Upper lobe of left lung (tissue), 4 donors: ENCODE results near the gene LRRC18.

Source experiments
- EP300 ChIP-seq, 4 donors: sonication (generic); formaldehyde crosslinking; IDR thresholded peaks; one replicate each; pipeline ENCODE4 v1.5.1; 2017; ENCODE audit warnings: antibody characterized with exemption in 4 of 4, control low read depth in 2 of 4
- POLR2A ChIP-seq, 4 donors: fragments of 450-650 bp; IDR thresholded peaks; one replicate each; pipeline ENCODE4 v1.5.1; 2016 to 2017; ENCODE audit warnings: antibody characterized with exemption in 4 of 4, mild to moderate bottlenecking in 2 of 4
- POLR2AphosphoS5 ChIP-seq, 2 donors: sonication (generic); formaldehyde crosslinking; IDR thresholded peaks; one replicate each; pipeline ENCODE4 v1.5.1; 2017; ENCODE audit warnings: antibody characterized with exemption in 2 of 2
- TF ChIP-seq, protein P1 (sequence below), 6 experiments: fragments of 450-650 bp in 4 of 6; fragments of 200-600 bp in 2 of 6; sonication (generic) in 2 of 6; IDR thresholded peaks; one replicate each; pipeline ENCODE4 v1.5.1; 2016 to 2019; ENCODE audit warnings: antibody characterized with exemption in 6 of 6

- TF ChIP-seq, protein P1, sequence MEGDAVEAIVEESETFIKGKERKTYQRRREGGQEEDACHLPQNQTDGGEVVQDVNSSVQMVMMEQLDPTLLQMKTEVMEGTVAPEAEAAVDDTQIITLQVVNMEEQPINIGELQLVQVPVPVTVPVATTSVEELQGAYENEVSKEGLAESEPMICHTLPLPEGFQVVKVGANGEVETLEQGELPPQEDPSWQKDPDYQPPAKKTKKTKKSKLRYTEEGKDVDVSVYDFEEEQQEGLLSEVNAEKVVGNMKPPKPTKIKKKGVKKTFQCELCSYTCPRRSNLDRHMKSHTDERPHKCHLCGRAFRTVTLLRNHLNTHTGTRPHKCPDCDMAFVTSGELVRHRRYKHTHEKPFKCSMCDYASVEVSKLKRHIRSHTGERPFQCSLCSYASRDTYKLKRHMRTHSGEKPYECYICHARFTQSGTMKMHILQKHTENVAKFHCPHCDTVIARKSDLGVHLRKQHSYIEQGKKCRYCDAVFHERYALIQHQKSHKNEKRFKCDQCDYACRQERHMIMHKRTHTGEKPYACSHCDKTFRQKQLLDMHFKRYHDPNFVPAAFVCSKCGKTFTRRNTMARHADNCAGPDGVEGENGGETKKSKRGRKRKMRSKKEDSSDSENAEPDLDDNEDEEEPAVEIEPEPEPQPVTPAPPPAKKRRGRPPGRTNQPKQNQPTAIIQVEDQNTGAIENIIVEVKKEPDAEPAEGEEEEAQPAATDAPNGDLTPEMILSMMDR (IDR thresholded peaks at IDR 0.05): no peak
- no peak for TF ChIP-seq POLR2A (IDR thresholded peaks at IDR 0.05)
- no peak for TF ChIP-seq POLR2AphosphoS5 (IDR thresholded peaks at IDR 0.05)
- TF ChIP-seq EP300 (IDR thresholded peaks at IDR 0.05): no peak
Measured at GRCh38 chr10:48923748-48924147, 15.9 kb downstream of the LRRC18 start.
